8988T (cell line): ENCODE data around the gene NID1.

Source experiments
- DNase-seq: peaks from one replicate; pipeline ENCODE4 v3.0.0; 2011

Gene NID1

DNA sequence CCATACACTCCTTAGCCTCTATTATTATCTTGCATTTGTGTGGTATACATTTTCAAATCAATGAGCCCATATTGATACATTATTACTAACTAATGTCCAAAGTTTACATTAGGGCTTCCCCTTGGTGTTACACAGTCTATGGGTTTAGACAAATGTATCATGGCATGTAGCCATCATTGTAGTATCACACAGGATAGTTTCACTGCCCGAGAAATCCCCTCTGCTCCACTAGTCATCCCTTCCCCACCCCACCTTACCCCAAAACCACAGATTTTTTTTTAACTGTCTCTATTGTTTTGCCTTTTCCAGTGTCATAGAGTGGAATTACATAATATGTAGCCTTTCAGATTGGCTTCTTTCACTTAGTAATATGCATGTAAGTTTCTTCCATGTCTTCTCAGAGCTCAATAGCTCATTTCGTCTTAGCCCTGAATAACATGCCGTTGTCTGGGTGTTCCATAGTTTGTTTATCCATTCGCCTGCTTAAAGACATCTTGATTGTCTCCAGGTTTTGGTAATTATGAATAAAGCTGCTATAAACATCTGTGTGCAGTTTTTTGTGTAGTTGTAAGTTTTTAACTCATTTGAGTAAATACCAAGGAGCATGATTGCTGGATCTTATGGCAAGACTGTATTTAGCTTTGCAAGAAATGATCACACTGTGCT is 111.8 kb downstream of the NID1 start:
- DNase-seq = no peak

DNA sequence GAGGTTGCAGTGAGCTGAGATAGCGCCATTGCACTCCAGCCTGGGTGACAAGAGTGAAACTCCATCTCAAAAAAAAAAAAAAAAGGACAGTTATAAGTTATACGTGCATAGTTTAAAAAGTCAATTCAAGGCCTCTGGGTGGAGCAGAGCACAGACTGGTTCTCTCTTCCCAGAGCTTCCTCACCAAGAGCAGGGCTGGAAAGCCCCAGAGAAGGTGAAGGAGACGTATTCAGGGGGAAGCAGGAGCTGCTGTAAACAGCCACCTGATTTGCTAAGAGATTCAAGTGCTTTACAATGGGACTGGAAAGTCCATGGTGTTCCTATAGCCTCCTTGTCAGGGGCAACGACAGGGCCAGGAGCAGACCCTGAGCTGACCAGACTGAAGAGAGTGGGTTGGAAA is 113.2 kb downstream of the NID1 start:
- DNase-seq = no peak

DNA sequence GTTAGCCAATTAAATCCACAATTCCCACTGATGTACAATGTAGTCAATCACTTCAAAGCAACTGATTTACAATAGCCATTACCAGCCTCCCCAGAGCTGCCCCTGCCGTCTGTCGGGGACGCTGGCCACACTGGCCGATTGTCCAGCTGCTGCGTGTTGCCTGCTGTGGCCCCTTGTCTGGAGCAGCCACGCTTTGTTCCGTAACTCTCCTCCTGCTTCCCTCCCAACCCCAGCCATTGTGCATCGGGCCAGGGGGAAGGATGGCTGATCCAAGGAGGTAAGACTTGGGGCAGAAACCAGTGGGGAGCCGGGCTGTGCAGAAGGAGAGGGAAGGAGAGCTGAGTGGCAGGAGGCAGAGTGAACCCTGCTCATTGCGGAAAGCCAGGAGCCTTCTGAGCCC is 114.6 kb downstream of the NID1 start:
- no peak for DNase-seq

DNA sequence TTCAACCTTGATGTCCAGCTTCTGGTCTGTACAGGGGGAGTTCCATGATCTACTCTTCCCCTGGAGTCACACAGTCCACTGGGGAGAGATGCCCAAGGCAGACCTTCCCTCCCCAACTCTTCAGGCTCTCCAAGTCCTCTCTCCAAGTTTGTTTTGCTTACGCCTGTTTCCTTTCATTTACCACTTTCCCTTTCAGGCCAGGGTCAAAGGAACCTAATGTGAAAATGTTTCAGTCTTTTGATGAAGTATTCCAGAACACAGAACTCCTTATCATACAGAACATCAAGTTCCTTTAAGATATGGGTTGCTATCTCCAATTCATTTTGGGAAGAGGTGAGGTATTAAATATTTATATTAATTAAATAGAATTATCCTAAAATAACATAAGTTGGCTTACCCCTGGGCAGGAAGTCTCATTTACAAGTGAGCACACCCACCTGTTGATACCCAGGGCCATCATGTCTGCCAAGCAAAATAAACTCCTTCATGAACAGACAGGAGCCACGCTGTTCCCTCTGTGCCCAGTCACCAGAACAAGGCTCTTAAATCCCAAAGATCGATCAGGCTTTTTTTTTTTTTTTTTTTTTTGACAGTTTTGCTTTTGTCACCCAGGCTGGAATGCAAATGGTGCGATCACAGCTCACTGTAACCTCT is 116.0 kb downstream of the NID1 start:
- no peak for DNase-seq

DNA sequence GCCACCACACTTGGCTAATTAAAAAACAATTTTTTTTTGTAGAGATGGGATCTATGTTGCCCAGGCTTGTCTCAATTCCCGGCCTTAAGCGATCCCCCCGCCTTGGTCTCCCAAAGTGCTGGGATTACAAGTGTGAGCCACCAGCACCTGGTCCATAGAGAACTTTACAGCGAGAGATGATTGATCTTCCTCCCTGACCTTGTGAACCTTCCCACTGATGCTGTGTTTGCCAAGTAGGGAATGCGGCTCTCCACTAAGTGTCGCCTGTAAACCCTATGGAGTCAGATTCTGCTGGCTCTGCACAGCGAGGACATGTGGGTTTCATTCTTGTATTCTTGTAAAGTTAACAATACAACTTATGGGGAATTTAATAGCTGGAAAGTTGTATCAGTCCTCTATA is 116.9 kb downstream of the NID1 start:
- DNase-seq = no peak

DNA sequence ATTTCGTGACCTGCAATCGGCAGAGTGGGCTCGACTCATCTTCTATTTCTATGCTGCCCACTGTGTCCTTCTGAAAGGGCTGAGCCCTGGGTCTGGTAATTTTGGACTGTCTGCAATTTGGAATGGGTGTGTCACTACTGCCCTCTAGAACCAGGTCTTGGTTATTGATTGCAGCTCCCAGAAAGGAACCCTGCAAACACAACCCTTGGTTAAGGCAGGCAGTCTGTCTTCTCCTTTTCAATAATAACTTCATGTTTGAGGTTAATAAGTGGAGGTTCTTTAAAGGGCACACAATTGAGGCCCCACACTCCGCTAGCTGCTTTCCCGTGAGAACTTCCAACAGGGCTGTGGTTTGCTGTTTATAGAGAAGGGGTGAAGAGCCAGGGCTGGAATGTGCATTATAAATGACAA is 118.3 kb downstream of the NID1 start:
- no peak for DNase-seq

DNA sequence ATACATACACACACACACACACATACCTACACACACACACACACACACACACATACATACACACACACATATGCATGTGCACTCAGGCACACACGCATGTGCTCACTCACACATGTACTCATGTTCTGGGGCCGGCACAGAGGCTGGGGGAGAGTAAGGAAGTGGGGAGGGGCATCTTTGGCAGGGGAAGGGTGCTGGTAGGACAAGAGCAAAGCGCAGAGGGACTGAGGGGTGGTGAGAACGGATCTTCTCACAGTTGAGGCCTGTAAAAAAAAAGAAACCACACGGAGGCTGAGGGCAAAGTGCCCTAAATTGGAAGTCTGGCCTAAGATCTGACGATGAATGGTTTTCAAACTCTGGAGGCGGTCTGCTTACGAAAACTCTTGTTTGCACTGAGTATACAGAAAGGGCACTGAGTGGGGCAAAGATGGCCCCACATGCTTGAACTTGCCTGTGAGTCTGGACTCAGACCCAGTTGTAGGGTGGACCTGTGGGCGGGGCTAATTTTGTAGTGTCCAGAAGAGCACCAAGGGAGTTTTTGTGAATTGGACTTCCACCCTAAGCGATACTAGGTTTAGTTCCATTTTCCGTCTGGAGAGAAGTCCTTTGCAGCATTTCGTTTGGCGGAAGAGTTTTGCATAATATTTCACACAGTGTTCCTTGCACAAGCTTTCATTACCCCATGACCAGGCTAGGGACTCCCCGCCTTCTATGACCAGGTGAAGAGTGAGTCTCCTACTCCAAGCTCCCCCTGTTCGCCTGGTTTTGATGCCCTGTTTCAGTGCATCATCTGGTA is 118.9 kb downstream of the NID1 start:
- no peak for DNase-seq

DNA sequence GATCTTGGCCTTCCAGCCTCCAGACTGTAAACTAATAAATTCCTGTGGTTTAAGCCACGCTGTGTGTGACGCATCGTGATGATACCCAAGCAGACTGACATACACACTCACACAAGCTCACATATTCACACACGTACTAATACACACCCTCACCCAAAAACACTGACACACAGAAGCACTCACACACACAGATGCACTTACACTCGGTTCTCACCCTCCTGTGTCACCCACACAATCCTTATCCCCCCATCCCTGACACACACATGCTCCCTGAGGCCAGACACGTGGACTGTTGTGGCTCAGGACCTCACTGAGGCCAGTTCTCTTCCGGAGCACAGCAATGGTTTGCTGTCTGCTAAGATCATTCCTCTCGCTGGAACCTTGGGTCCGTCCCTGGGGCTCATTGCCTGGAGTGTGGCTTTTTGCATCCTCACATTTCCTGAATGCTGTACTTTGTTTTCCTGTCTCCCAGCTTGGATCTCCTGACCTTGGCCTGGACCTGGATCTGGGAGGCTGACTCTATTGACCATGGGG is 121.2 kb downstream of the NID1 start:
- no peak for DNase-seq

DNA sequence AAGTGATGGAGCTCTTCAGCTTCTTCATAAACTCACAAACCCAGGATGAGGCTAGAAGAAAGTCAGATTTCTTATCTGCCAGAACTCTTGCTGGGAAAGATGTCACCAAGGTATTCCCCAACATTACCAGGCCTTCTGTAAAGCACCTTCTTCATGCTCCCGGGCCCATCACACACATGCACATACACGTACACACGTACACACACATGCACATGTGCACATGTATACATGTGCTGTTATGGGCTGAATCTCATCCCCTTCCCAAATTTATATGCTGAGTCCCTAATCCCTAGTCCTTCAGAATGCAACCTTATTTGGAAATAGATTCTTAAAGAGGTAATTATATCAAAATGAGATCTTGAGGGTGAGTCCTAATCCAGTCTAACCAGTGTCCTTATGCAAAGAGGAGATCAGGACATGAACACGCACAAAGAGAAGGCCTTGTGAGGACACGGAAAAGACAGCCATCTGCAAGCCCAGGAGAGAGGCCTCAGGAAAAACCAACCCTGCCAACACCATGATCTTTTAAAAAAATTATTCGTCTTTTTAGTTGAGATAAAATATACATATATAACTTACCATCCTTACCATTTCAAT is 121.8 kb downstream of the NID1 start:
- no peak for DNase-seq

DNA sequence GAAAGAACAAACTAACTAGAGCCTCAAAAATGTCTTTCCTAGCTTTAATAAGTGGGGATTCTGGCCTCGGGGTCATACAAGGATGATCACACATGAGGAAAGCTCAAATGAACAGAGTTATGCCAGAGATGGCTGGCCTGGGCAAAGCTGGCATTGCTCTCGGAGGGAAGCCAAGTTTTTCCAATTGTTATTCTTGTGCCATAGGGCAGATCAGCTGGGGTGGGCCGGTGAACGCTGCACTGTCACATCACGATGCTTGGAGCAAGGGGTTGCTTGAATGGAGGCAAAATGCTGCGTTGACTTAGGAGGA is 122.3 kb downstream of the NID1 start:
- DNase-seq = no peak

DNA sequence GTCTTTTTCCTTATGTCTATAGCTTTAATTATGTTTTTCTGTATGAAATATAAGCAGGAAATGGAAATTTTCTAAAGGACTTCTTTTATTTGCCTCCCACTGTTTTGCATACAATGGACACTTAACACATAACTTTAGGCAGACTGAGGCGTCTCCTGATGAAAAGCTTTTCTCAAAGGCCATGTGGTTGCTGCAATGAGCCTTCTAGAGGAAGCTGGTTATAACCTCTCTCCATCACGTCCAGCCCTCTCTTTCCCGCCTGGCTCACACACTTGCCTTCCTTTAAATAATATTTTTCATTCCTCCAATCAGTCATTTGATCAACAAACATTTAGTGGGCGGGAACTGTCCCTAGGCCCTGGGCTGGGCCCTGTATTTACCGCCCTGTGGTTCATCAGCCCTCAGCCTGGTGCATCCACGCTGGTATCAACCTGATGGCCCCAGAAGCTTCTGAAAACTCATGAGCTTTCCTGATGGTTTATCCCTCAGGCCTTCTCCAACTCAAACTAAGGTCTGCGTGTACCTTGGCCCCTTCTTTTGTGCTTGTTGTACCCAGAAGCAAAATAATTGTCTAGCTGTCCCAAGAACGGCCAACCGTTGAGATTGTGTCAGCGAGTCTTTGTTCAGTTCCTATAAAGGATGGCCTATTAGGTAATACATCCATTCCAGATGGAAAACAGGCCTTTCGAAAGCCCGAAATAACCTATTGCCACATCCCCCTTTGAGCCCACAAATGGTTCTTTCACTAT is 122.8 kb downstream of the NID1 start:
- no peak for DNase-seq

DNA sequence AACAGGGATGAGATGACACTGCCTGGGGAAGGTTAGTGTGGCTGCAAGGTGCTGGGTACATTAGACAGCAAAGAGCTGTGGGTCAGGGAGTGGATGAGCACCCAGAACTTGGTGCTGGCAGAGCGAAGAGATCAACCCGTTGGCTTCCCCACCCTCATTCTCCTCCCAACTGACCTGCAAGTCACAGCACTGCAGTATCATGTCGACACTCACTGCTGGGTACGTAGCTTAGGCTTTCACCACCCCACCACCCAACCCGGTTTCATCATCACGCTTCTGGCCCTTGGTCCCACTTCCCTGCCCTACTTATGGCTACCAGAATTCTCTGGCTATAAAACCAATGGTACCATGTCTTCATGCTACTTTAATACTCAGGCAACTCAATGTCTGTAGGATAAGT is 124.6 kb downstream of the NID1 start:
- DNase-seq = no peak

DNA sequence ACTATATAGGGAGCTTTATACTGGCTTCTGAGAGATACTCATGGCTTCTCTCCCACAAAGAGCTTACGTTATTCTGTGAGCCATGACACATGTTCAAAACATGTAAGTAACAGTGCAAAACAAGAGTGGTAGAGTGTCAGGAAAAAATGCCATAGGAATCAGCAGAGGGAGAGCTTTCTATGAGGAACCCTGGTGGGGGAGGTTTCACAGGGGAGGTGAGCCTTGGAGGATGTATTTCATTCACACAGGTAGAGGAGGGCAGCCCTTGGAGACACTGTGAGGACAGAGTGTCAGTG is 125.5 kb downstream of the NID1 start:
- no peak for DNase-seq

DNA sequence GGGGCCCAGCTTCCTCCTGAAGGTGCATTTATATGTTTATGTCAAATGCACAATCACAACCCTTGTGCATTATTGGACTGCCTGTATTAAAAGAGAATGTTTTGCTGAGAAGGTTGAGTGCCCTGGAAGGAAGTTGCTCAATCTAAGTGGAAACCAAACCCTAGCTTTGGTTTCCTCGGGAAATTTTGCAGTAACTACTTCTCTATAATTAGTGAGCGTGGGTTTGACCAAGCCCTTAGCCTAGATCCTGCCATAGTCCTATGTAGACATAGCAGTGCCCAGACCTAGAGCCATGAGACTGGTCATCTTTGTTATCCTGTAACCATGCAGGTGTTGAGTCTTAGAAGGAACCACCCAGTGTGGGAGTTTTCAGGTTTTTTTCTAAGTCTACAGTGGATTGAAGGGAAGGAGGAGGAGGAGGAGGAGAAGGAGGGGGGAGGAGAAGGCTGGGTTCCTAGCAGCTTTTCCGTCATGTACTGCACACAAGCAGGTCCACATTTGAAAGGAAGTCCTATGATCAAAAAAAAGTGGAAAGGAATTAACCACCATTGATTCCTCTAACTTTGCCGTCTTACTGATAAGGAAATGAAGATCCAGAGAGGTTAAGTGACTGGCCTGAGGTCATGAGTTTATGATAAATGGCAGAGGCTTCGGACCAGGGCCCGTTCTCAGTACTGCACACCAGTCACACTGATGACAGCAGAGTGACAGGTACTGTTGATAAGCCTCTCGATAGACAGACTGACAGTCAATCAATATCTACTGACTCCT is 126.0 kb downstream of the NID1 start:
- DNase-seq = no peak

DNA sequence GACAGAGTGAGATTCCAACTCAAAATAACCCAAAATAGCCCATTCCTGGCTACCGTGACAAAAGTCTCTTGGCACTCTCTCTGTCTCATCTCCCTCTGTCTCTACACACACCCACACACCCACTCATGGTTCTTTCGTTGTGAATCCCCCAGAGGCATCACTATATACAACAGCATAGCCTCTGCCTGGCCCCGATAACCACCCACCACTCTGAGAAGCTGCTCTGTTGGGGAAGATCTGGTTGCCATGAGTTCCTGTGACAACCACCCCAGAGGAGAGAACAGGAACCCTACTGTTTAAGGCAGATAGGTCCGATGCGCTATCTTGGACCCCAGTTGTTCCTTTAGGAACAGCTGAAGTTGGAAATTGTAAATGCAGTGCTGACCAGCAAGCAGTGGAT is 127.8 kb downstream of the NID1 start:
- DNase-seq = no peak

DNA sequence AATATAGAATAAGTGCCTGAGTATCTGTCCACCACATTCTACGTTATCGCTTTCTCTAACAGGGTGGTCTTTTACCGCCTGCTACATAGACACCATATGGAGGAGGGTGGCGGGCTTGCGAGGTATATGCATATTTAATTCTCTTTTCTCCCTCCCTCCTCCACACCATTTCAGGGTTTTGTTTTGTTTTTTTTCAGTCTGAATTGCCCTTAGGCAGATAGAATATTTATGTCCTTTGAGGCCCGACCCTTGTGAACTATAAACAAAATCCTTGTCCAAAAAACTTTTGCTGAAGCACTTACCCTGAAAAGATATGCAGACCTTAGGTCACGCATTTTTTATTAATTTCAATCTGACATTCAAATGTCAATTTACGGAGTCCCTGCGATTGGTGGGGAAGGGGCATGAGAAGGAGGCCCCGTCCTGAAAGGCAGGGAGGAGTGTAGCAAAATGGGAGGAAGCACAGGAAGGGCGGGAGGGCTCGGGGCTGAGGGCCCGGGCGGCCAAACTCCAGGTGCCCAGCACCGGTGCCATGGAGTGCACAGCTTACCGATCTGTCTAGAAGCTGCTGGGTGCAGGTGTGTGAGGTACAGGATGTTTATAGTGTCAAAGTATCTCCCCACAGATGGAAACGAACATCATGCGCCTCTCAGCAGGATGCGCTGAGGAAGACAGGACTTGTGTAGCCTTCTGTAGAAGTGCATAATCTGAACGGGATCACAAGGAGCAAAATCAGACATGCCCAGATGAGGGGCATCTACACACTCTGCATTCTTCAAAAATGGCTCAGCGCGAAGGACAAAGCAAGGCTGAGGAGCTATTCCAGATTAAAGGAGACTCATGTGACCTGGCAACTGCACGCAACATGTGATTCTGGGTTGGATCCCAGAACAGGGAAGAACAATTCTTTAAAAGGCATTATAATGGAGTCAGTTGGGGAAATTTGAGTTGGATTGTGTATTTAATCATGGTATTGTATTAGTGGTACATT is 129.4 kb downstream of the NID1 start:
- DNase-seq = no peak

DNA sequence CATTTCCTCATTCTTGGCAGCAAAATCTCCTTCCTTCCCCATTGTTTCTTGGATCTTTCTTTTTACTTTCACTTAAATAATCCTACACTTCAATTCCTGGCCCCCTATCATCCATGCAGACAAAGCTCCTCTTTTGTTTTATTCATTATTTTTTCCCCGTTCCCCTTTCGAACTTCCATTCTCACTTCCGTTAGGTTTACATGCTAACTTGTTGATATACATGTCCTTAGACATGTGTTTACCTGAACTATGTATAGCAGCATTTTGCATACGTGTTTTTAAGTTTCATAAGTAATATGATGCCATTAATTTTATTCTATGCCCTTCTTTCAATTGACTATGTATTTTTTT is 131.1 kb downstream of the NID1 start:
- no peak for DNase-seq

DNA sequence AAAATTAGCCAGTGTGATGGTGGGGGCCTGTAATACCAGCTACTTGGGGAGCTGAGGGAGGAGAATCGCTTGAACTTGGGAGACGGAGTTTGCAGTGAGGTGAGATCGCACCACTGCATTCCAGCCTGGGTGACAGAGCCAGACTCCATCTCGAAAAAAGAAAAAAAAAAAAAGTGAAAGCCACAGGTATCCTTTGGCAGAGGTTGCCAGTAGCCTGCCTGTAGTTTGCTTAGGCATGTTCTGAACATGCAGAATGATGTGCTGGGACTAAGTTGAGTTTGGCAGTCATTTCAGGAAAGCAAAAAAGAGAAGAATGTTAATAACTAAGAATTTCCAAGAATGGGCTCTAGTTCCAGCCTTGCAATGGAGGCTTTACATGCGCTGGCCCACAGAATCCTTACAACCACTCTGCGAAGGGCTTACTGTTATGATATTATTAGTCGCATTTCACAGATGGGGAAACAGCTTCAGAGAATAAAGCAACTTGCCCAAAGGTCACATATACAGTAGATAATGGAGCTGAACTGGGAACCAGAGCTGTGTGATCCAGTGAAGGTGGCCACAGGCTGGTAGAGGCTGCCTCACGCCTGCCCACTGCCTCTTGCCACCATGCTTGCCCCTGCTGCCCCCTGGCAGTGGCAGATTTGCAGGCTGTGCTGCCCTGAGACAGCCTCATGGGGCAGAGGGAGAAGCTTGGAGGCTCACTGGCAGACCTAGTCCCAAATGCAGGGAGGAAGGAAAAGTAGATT is 131.7 kb downstream of the NID1 start:
- DNase-seq = peak; percentile 45

DNA sequence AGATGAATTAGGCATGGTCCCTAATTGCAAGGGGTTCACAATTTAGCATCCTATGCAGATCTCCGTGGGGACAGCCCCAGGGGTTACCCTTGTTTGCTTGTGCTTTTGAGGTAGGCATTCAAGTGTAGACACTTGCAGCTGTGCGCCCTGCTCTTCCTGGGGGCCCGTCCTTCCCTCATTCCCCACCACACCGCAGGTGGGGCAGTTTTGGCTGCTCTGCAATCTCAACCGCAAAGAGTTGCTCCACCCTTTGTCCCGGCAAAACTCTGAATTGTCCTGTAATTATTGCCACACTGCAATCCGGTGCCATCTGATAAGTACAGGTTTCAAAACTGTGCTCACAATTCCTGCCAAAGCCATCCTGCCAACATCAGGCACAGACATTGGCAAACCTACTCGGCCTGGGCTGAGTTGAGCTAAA is 132.8 kb downstream of the NID1 start:
- no peak for DNase-seq

DNA sequence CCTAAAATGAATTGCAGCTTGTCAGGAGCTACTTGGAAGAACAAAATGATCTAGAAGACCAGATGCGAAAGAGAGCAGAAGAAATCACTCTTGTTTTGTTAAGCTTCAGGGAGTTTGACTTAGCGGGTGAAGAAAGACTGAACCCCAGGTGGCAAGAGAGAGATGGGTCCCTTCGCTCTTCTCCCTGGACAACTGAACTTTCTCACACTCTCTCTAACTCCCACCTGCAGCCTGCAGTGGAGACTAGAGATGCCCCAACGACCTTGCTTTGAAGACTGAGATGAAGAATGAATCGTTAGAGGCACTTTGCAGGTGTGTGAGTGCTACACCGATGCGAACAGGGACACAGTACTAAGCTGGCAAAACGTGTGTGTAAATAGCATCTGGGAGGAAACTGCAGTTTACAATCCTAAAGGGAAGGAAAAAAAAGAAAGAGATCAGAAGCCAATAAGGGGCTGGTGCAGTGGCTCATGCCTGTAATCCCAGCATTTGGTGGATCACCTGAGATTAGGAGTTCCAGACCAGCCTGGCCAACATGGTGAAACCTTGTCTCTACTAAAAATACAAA is 133.6 kb downstream of the NID1 start:
- no peak for DNase-seq
